Brain microvascular endothelial cell (primary cell): ENCODE data around the gene METTL16.

Experiments used
- DNase-seq: peaks from one replicate; pipeline ENCODE4 v3.0.0-alpha.2; 2020
- H3K27ac ChIP-seq: fragments of 250-450 bp; sonication (Bioruptor Pico); 2 replicates; pipeline ENCODE4 v1.5.1; 2020; ENCODE audit warnings: mild to moderate bottlenecking, moderate library complexity
- H3K27me3 ChIP-seq: fragments of 250-450 bp; sonication (Bioruptor Pico); replicated peaks from 2 replicates; pipeline ENCODE4 v1.5.1; 2020; ENCODE audit warnings: mild to moderate bottlenecking
- H3K36me3 ChIP-seq: fragments of 250-450 bp; sonication (Bioruptor Pico); replicated peaks from 2 replicates; pipeline ENCODE4 v1.5.1; 2020; ENCODE audit warnings: mild to moderate bottlenecking
- H3K4me3 ChIP-seq: 2 replicates; pipeline ENCODE4 v1.5.1; 2011; ENCODE audit warnings: low read depth, mild to moderate bottlenecking, control low read depth, low read length, moderate library complexity
- CTCF ChIP-seq: IDR thresholded peaks from 2 replicates; pipeline ENCODE4 v1.5.1; 2011; ENCODE audit warnings: low read depth, mild to moderate bottlenecking, moderate library complexity, low read length, control low read depth, inconsistent platforms; ENCODE audit errors: missing control alignments
- in situ Hi-C: cut with HindIII; loops from 2 replicates; pipeline ENCODE4 v1.10.0; 2017; ENCODE audit warnings: low sequenced_read_pairs, low pct_ligation_motif_present

Gene METTL16

DNA sequence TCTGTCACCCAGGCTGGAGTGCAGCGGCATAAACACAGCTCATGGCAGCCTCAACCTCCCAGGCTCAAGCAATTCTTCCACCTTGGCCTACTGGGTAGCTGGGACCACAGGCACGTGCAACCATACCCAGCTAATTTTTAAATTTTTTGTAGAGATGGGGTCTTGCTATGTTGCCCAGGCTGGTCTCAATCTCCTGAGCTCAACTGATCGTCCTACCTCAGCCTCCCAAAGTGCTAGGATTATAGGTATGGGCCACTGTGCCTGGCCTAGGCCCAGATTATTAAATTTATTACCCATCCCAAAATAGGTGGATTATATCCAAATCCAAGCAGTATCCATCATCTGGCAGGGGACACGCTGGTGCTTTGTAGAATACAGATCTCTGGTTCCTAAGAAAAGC lies 53.8 kb downstream of the METTL16 start:
- in situ Hi-C loops: no loop called here
- Histone ChIP-seq H3K27ac (no peak overlapping the region), H3K36me3 (peaks cover 15% of the 10 kb centered on the region), H3K4me3 (no peak overlapping the region), H3K27me3 (no peaks in the 10 kb centered on the region)
- no peak for TF ChIP-seq CTCF
- no peak for DNase-seq

DNA sequence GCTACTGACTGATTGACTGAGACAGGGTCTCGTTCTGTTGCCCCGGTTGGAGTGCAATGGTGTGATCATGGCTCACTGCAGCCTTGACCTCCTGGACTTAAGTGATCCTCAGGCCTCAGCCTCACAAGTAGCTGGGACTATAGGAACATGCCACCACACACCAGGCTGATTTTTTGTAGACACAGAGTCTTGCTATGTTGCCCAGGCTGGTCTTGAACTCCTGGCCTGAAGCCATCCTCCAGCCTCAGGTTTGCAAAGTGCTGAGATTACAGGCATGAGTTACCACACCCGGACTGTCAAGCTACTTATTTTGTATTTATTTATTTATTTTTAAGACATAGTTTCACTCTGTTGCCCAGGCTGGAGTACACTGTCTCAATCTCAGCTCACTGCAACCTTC lies 55.2 kb downstream of the METTL16 start:
- no peak for DNase-seq
- peaks cover 4% of the 10 kb centered on the region for H3K36me3 ChIP-seq
- in situ Hi-C loops: no loop called here
- no peak overlapping the region for H3K4me3 ChIP-seq
- H3K27me3 ChIP-seq: no peaks in the 10 kb centered on the region
- no peak for TF ChIP-seq CTCF
- H3K27ac ChIP-seq: no peak overlapping the region

GRCh38 chr17:2455956-2456355 lies 55.7 kb downstream of the METTL16 start:
- Histone ChIP-seq H3K36me3 (peaks cover 4% of the 10 kb centered on the region), H3K27me3 (no peaks in the 10 kb centered on the region)
- in situ Hi-C loops: no loop called here

GRCh38 chr17:2453866-2454265 lies 57.8 kb downstream of the METTL16 start:
- DNase-seq: no peak
- H3K4me3 ChIP-seq: no peak overlapping the region
- in situ Hi-C loops: no loop called here
- H3K27ac ChIP-seq: no peak overlapping the region
- no peaks in the 10 kb centered on the region for H3K36me3 ChIP-seq
- no peak for TF ChIP-seq CTCF
- no peaks in the 10 kb centered on the region for H3K27me3 ChIP-seq

More at GRCh38 chr17:2455956-2456355, 55.7 kb downstream of the METTL16 start:
- no peak for TF ChIP-seq CTCF
- no peak overlapping the region for H3K27ac ChIP-seq
- H3K4me3 ChIP-seq: no peak overlapping the region
- no peak for DNase-seq

DNA sequence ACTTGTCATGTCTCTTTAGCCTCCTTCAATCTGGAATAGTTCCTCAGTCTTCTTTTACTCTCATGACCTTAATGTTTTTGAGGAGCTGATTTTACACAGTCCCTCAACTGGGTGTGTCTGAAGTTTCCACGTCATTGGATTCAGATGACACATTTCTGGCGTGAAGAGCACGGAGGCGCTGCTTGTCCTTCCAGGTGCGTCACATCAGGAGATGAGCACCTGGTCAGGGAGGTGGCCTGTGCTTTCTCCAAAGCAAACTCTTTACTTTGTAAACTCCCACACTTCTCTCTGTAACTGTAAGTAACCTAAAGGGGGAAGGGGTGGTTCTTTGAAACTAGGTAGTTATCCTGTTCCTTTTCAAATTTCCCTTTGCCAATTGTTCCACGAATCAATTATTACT lies 58.4 kb downstream of the METTL16 start:
- DNase-seq: no peak
- no peak overlapping the region for H3K4me3 ChIP-seq
- H3K36me3 ChIP-seq: no peaks in the 10 kb centered on the region
- no peak overlapping the region for H3K27ac ChIP-seq
- TF ChIP-seq CTCF: no peak
- no peaks in the 10 kb centered on the region for H3K27me3 ChIP-seq
- in situ Hi-C loops: no loop called here

- Histone ChIP-seq H3K4me3 (no peak overlapping the region), H3K27ac (no peak overlapping the region), H3K27me3 (no peaks in the 10 kb centered on the region), H3K36me3 (no peaks in the 10 kb centered on the region)
- TF ChIP-seq CTCF: no peak
- in situ Hi-C loops: no loop called here
- no peak for DNase-seq
Observed at GRCh38 chr17:2452216-2452750, 59.4 kb downstream of the METTL16 start.
